Measurements from ENCODE around the gene OR5K1.

GRCh38 chr3:98504539-98504938, 41.5 kb downstream of the OR5K1 start:
- TF ChIP-seq ZNF274 (IDR thresholded peaks at IDR 0.05; ENCODE audit: low read depth, low read length) (no peak), SUZ12 (IDR thresholded peaks at IDR 0.05; ENCODE audit: extremely low read depth, insufficient read depth, insufficient read length) (no peak), YY1 (IDR thresholded peaks at IDR 0.05; ENCODE audit: insufficient read depth, insufficient read length) (no peak)

Measured in NT2/D1 (cell line).